Glomerular visceral epithelial cell (primary cell): ENCODE measurements around the gene MMP15.
"Not testable (repeated sequence)": the region's sequence is repeated elsewhere in the genome, so short reads cannot be mapped to it uniquely, and the experiment has no call there.

ENCODE experiments used
- DNase-seq: peaks from one replicate; pipeline ENCODE4 v3.0.0-alpha.2; 2016; ENCODE audit errors: extremely low spot score

The MMP15 gene

DNA sequence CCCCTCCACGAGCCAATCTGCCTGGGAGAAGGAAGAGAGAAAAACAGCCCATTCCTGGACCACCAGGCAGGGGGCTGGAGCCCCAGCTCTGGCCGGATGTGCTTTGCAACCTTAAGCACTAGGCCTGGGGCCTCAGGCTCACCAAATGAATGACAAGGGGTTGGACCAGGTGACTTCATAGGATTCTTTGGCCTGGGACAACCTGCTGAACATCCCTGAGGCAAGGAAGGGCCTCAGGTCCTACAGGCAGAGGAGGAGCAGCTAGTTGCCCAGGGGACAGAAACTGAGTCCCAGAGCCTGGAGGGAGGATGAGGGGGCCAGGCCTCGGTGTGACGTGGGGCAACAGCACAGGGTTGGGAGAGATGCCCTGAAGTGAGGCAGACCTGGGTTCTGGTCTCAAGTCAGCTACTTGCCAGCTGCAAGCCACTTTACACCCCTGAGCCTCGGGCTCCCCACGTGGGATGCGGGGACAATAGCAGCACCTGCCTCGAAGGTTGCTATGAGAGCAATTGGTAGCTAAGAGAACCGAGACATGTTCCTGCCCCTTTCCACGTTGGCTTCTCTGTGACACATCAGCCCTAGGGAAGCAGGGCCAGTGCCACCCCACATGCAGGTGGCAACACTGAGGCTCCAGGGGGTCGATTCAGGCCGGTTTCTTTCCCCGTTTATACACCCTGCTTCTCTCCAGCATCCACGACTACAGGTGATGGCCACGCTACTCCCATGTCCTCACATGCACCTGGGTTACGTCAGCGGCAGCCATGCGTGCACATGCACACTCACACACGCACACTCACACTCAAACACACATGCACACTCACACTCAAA, 61.0 kb downstream of the MMP15 start:
- DNase-seq, result no peak

DNA sequence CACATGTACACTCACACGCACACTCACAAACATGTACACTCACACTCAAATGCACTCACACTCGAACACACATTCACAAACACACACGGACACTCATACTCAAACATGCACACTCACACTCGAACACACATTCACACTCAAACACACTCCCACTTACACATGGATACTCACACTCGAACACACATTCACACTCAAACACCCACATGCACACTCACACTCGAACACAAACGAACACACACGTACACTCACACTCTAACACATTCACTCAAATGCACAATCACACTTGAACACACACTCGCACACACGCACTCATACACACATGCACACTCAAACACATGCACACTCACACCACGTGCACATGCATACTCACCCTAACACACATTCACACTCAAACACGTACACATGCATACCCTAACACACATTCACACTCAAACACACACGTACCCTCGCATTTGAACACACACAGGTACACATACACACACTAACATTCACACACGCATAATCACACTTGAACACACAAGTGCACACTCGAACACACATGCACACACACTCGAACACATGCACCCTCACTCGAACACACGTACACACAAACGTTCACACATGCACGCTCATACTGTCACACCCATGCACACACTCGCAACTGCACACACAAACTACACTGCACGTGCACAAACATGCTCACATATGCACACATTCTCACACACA, 61.8 kb downstream of the MMP15 start:
- no peak for DNase-seq

DNA sequence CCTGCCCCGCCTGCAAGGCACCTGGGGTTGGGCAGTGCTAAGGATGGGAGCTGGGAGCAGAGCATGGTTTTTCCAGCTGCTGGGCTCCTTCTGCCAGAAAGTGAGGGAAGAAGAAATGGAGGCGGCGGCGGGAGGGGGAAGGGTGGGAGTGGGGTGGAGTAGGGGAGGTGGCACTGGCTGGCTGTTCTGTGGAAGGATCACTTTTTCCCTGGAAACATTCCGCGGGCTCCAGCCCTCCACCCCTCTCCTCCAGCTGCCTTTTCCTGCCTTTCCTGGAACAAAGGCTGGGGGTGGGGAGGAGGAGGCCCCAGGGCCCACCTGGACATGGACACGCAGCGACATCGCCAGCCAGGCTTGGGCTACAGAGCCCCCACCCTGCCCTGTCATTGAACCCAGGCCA, 62.5 kb downstream of the MMP15 start:
- no peak for DNase-seq

DNA sequence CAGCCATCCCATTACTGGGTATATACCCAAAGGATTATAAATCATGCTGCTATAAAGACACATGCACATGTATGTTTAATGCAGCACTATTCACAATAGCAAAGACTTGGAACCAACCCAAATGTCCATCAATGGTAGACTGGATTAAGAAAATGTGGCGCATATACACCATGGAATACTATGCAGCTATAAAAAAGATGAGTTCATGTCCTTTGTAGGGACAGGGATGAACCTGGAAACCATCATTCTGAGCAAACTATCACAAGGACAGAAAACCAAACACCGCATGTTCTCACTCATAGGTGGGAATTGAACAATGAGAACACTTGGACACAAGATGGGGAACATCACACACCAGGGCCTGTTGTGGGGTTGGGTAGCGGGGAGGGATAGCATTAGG, 64.8 kb downstream of the MMP15 start:
- DNase-seq, result not testable (repeated sequence)

DNA sequence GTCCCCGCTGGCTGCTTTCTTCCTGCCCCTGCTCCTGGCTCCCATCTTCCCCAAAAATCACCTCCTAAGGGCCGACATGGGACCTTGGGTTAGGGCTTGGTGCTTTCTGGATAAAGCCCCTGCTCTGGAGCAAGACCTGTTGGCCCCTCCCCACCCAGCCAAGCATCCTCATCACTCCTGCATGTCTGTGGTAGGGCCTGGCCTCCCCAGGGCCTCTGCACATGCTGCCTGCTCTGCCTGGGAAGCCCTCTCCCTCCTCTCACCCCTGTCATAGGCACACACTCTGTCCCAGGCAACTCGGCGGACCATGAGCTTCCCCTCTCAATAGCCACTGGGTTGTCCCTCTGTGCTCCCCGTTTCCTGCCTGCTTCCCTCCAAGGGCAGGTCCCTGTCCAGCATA, 68.5 kb downstream of the MMP15 start:
- no peak for DNase-seq

DNA sequence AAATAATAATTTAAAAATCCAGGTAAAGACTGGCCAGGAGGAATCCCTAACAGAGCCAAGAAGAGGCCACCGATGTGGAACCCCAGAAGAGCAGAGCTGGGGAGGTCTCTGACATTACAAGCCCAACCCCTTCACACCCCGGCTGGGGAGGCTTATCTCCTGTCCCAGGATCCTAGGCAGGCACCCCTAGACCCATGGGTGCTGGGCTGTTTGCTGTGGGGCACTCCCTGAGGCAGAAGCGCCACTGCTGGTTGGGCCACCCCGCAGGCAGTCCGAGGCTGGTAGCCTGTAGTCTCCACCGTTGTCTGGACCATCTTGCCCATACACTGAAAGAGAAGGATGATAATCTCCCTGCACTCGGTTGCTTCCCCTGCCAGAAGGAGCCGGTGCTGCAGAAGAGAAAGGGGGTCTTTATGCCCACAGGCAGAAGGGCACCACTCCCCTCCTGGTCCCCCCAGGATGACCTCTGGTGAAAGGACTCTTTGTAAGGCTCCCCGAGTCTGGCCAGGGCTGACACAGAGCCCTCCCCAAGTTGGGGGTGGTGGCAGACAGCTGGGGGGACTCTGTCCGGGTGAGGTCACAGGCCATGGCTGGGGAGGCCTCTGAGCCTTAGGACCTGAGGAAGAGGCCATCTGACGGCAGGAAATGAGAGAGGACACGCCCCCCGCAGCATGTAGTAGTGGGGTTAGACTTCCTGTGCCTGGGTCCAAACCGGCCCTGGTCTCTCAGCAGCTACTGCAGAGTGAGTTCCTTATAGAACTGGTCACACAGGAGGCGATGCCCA, 69.4 kb downstream of the MMP15 start:
- no peak for DNase-seq

DNA sequence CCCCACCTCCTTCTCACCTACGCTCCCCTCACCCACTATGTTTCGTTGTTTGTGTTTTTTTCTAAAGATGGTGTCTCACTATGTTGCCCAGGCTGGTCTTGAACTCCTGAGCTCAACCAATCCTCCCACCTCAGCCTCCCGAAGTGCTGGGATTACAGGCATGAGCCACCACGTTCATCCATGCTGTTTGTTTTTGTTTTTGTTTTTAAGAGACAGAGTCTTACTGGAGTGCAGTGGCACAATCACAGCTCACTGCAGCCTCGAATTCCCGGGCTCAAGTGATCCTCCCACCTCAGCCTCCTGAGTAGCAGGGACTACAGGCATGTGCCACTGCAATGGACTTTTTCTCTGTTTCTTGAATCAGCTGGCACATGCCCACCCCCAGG, 70.0 kb downstream of the MMP15 start:
- not testable (repeated sequence) for DNase-seq

DNA sequence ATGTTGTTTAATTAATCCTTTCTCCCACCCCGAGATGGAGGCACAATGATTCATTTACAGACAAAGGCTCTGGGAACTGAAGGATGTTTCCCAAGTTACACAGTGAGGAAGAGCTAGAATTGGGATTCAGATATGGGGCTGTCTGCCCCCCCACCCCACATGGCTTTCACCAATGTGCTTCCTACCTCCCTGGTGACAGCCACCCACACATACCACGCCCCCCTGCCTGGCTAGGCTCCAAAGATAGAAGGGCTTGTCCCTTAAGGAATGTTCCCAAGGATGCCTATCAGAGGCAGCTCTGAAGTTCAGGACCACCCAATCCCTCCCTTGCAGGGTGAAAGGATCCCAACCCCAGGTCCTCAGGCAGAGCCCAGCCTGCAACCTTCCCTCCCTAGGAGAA, 70.7 kb downstream of the MMP15 start:
- DNase-seq, result no peak
